ENCODE results near the gene TCERG1L. TPM values are rescaled to one million over a fixed set of nuclear protein-coding genes. Genes with fewer than 3 reads are reported as not detected.
A peak's percentile ranks its signal among the peaks of the same experiment; 100 is the strongest.

The TCERG1L gene
- total RNA-seq, 2 experiments from 2014 or later, result 0.06 TPM; not detected in 1

- peaks cover 68% of the 10 kb centered on the region for H3K27me3 Mint-ChIP-seq
These were observed 1.4 kb downstream of the TCERG1L start for GRCh38 chr10:131310142-131310541.

GRCh38 chr10:131300508-131300907, 11.0 kb downstream of the TCERG1L start:
- no peak for TF ChIP-seq CTCF (IDR thresholded peaks at IDR 0.05)
- intact Hi-C loops (cut with DNase I, micrococcal nuclease), result no loop called here
- Histone ChIP-seq H3K9me3 (ENCODE audit: control insufficient read depth in 1 of 2, insufficient read depth in 1 of 2, low read length in 2 of 2) (peaks cover 7 to 20% of the 10 kb centered on the region in 2 experiments), H3K27ac (ENCODE audit: low read depth in 1 of 2, low read length in 2 of 2) (no peak overlapping the region), H3K4me3 (ENCODE audit: low read length) (no peak overlapping the region), H3K4me1 (ENCODE audit: insufficient read depth, low read length) (no peaks in the 10 kb centered on the region), H3K27me3 (ENCODE audit: control insufficient read depth in 1 of 2, insufficient read depth in 2 of 2, low read length in 2 of 2) (peaks cover 0 to 9% of the 10 kb centered on the region in 2 experiments), H3K36me3 (ENCODE audit: insufficient read depth, low read length) (no peaks in the 10 kb centered on the region)
- ATAC-seq (ENCODE audit: poor library complexity) (no peak), DNase-seq (no peak)
- Mint-ChIP-seq H3K9me3 (peaks cover 14% of the 10 kb centered on the region), H3K27me3 (peaks cover 24% of the 10 kb centered on the region), H3K27ac (no peak overlapping the region), H3K36me3 (ENCODE audit: low read depth) (no peaks in the 10 kb centered on the region), H3K4me1 (ENCODE audit: low read depth) (no peaks in the 10 kb centered on the region), H3K4me3 (no peak overlapping the region)
- ChIA-PET CTCF (no interaction called here), POLR2A (no interaction called here)

More at GRCh38 chr10:131310142-131310541, 1.4 kb downstream of the TCERG1L start:
- ChIA-PET CTCF (no interaction called here), POLR2A (no interaction called here)
- Histone ChIP-seq H3K27me3 (ENCODE audit: control insufficient read depth in 1 of 2, insufficient read depth in 2 of 2, low read length in 2 of 2) (peaks cover 13 to 42% of the 10 kb centered on the region in 2 experiments), H3K4me1 (ENCODE audit: insufficient read depth, low read length) (peaks cover 10% of the 10 kb centered on the region), H3K36me3 (ENCODE audit: insufficient read depth, low read length) (no peaks in the 10 kb centered on the region), H3K9me3 (ENCODE audit: control insufficient read depth in 1 of 2, insufficient read depth in 1 of 2, low read length in 2 of 2) (peaks cover 0 to 15% of the 10 kb centered on the region in 2 experiments), H3K4me3 (ENCODE audit: low read length) (no peak overlapping the region), H3K27ac (ENCODE audit: low read depth in 1 of 2, low read length in 2 of 2) (no peak overlapping the region)
- H3K27ac Mint-ChIP-seq, result no peak overlapping the region
- H3K4me1 Mint-ChIP-seq (ENCODE audit: low read depth), result peaks cover 12% of the 10 kb centered on the region
- ATAC-seq (ENCODE audit: poor library complexity) (no peak), DNase-seq (no peak)
- peak overlapping the region; percentile 76 for H3K4me3 Mint-ChIP-seq
- peak; percentile 11 for TF ChIP-seq CTCF (IDR thresholded peaks at IDR 0.05)
- H3K9me3 Mint-ChIP-seq, result no peaks in the 10 kb centered on the region
- no peaks in the 10 kb centered on the region for H3K36me3 Mint-ChIP-seq (ENCODE audit: low read depth)
- intact Hi-C loops (cut with DNase I, micrococcal nuclease), result no loop called here

DNA sequence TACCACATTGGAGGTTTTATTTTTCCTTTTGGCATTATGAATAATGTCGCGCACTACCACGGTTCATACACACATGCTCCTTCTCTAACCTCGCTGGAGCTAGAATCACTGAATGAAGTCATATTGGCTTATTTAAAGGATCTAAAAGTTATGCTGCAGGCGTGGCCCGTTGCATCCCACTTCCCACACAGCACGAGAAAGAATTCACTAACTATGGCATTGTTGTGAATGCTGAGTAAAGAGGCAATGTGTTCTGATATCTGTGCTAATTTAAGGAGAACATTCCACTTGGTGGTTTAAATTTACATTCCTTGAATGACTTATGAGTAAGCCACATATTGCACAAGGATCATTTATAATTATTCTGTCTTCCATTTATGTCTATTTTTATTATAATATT, 20.7 kb downstream of the TCERG1L start:
- ATAC-seq (ENCODE audit: poor library complexity) (no peak), DNase-seq (no peak)
- H3K4me1 ChIP-seq (ENCODE audit: insufficient read depth, low read length), result no peaks in the 10 kb centered on the region
- POLR2A ChIA-PET, result no interaction called here
- no peak overlapping the region for H3K4me3 ChIP-seq (ENCODE audit: low read length)
- CTCF ChIA-PET, result no interaction called here
- Mint-ChIP-seq H3K27me3 (no peaks in the 10 kb centered on the region), H3K9me3 (no peaks in the 10 kb centered on the region), H3K4me3 (no peak overlapping the region), H3K36me3 (ENCODE audit: low read depth) (no peaks in the 10 kb centered on the region), H3K4me1 (ENCODE audit: low read depth) (no peaks in the 10 kb centered on the region), H3K27ac (no peak overlapping the region)
- H3K27me3 ChIP-seq (ENCODE audit: control insufficient read depth in 1 of 2, insufficient read depth in 2 of 2, low read length in 2 of 2), result no peaks in the 10 kb centered on the region
- no peaks in the 10 kb centered on the region for H3K36me3 ChIP-seq (ENCODE audit: insufficient read depth, low read length)
- no peak overlapping the region for H3K27ac ChIP-seq (ENCODE audit: low read depth in 1 of 2, low read length in 2 of 2)
- H3K9me3 ChIP-seq (ENCODE audit: control insufficient read depth in 1 of 2, insufficient read depth in 1 of 2, low read length in 2 of 2), result peaks cover 0 to 12% of the 10 kb centered on the region in 2 experiments
- intact Hi-C loops (cut with DNase I, micrococcal nuclease), result no loop called here
- no peak for TF ChIP-seq CTCF (IDR thresholded peaks at IDR 0.05)

Measured in CD4-positive, alpha-beta T cell (primary cell).